GM19193 (cell line): ENCODE results near the gene LST1.

Experiments
- POLR2A ChIP-seq: IDR thresholded peaks from 4 replicates; pipeline ENCODE4 v1.6.1; 2011; ENCODE audit not compliant: insufficient read depth, insufficient read length; ENCODE audit errors: extremely low read depth

Gene LST1

DNA sequence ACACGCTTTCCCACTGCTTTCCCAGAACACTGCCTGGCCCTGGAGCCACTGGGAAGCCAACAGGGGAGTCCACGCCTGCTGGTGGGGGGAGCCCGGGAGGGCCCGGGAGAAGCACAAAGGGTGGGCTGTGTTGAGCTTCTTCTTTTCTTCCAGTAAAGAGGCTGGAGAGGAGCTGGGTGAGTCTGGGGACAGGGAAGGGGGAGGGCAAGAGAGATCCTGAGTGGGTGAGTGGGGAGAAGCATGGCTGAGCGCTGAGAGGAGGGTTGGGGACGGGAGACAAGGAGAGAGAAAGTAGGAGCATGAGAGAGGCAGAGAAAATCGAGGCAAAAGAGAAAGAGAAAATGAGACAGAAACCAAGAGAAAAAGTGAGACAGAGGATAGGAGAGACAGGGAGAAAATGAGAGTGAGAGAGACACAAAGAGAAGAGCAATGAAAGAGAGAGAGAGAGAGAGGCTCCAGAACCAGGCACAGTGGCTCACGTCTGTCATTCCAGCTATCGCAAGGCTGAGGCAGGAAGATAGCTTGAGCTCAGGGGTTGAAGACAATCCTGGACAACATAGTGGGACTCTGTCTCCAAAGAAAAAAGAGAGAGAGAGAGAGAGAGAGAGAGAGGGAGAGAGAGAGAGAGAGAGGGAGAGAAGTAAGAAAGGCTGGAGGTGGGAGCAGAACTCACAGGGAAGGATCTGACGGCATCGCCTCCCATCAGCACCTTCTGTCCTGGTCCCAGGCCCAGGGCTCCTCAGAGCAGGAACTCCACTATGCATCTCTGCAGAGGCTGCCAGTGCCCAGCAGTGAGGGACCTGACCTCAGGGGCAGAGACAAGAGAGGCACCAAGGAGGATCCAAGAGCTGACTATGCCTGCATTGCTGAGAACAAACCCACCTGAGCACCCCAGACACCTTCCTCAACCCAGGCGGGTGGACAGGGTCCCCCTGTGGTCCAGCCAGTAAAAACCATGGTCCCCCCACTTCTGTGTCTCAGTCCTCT is 2.0 kb downstream of the LST1 start:
- TF ChIP-seq POLR2A = no peak

DNA sequence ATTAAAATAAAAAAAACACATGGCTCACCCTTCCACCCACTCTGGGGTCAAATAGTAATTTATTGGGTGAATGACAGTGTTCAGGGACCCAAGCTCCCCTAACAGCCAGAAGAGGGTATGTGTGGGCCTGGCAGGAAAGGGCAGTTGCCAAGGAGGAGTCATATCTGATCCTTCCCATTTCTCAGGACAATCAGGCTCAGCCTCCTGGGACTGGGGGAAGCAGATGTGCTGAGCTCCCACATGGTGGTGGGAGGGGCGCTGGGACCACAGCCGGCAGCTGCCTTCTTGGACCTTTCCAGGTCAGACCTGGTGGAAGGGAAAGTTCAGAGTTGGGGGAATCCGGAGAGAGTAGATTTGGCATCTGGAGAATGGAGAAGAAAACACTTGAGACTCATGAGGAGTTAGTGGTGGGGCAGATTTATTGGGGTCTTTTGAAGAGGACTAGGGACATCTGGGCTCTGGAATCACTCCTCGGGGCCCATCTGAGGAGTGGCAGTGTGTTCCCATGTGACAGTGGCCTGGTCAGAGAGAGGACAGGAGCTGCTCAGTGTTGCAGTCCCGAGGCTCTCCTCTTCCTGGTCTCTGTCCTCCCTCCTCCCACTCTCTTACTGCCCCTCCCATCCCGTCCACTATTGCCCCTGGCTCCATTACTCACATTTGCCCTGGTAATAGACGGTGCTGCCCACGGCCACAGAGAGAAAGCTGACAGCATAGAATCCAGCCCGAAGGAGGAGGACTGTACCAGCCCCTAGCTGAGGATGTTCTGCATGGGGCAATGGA is 3.0 kb downstream of the LST1 start:
- no peak for TF ChIP-seq POLR2A

DNA sequence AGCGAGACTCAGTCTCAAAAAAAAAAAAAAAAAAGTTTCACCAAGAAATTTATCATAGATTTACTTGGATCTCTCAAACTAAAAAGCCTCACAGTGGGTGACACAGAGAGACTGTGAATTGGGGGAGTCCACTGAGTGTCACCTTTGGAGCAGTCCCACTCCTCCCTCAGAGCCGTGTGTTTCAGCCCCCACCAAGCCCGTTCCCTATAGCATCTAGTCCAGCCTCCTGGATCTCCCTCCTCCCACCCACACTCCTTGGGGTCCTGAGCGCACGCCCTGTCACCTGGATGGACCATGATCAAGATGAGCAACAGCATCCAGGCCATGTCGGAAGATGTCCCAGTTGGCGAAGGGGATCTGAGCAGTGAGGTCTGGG is 6.3 kb downstream of the LST1 start:
- no peak for TF ChIP-seq POLR2A

DNA sequence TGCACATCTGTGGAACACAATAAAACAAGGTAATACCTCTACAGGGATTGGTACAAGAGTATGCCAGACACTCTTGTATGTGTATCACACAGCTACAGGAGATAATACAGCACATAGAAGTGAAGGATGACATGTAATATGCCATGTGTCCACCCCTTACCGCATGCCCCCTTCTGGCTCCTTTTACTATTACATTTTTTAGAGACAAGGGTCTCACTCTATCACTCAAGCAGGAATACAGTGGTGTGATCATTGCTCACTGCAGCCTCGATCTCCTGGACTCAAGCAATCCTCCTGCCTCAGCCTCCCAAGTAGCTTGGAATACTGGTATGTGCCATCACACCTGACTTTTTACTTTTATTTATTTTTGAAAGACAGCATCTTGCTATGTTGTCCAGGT is 10.9 kb downstream of the LST1 start:
- TF ChIP-seq POLR2A = no peak

DNA sequence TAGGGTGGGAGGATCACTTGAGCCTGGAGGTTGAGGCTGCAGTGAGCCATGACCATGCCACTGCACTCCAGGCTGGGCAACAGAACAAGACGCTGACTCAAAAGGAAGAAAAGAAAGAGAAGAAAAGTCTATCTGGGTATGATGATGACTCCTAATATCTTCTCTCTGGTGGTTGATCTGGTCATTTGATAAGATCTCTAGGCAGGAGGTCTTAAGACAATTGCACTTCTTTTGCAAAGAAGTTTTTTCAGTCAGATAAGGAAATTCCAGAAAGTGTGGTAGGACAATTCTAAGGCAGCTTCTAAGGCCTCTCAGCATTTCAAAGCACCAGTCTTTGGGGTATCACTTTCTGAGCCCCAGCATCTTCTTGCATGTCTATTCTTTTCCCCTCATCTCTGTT is 21.2 kb downstream of the LST1 start:
- no peak for TF ChIP-seq POLR2A

GRCh38 chr6:31609519-31610406 is 23.7 kb downstream of the LST1 start:
- no peak for TF ChIP-seq POLR2A

DNA sequence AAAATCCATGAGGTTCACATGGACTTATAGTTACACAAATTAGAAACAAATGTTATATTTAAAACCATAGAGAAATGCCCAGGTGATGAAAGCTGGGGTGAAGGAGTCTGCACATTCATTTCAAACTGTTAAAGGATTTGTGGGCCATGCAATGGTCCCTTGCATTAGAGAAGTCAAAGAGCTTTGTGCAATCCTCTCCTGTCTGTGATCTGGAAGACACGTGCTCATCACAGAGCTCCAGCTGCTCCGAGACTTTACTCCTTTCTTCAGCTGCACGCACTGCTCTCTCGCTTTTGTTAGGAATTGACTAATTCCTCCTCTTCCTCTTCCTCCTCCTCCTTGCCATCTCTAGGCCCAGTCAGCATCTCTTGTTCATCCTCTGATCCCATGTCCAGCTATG is 24.9 kb downstream of the LST1 start:
- no peak for TF ChIP-seq POLR2A

GRCh38 chr6:31614075-31614619 is 28.1 kb downstream of the LST1 start:
- TF ChIP-seq POLR2A = no peak

DNA sequence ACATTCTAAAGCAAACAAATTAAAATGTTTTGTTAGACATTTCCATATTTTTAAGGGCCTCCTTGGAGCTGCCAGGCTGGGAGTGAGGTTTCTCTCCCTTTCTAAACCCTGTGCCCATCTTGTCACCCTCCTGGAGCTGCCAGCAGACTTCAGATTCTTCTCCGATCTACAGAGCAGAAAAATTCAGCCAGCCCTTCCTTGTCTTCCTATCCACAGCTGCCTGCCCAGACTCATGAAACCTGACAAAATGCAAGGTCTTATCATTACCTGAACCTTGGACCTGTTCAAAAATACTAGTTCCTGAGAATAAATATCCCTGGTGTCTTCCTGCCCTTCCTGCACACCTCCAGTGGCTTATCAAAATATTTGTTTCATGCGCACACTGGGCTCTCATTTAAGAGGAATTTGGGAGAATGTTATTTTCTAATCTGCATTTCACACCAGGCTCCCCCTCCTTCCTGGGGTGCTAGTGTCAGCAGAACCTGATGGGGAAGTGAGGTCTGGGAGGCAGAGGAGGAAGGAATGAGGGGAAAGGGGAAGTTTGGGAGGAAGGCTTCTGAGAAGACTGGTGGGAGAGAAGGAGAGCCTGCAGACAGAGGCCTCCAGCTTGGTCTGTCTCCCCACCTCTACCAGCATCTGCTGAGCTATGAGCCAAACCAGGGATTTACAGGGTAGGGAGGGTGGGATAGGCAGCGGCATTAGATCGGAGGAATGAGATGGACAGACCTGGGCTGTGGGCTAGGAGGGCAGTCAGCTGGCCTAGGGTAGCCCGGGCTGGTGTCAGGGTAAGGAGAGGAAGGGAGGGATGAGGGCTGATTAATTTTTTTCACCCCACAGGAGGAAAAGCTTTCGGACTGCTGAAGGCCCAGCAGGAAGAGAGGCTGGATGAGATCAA is 28.9 kb downstream of the LST1 start, which contains the start of gene AIF1:
Gene AIF1, plus strand, starts transcription at position 551 of the 895 bp plus-strand sequence. Its CDS starts 96 bp downstream, at position 647.
- no peak for TF ChIP-seq POLR2A

DNA sequence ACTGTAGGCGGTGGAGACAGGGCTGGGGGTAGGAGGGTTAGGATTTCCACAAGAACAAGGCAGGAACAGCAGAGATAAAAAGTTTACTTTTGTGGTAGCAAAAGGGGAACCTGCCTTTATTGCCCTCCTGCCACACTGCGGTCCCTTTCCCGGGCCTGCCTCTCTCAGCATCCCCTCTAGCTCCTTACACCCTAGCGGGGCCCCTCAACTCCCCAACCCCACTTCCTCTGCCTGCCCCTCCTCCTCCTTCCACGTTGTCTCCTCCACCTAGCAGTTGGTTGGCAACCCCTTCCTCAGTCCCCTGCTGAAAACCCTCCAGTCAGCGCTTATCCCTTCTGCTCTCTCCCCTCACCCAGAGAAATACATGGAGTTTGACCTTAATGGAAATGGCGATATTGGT is 29.7 kb downstream of the LST1 start:
- TF ChIP-seq POLR2A = no peak

DNA sequence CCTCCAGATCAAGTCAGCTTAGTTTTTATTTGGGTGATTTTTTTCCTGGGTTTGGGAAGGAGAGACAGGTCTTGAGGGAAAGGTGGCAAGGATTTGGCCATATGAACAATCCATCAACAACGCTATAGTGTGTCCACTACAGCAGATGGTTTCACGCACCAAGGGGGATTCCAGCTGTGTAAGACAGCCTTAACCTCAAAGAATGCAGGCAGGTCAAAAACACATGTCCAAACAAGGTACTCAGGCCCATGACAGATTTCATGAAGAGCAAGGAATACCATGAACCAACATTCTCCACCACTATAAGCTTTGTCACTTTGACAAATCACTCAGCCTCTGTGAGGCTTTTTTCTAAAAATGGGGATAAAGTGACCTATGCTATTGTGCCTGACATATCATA is 30.9 kb downstream of the LST1 start:
- no peak for TF ChIP-seq POLR2A

GRCh38 chr6:31619805-31620585 is 33.9 kb downstream of the LST1 start:
- peak; percentile 89 for TF ChIP-seq POLR2A

- TF ChIP-seq POLR2A = peak; percentile 27
Measured at GRCh38 chr6:31620586-31621319, 34.7 kb downstream of the LST1 start, which contains the start of gene PRRC2A. Gene PRRC2A (plus strand): TSS chr6:31620715. CDS start chr6:31622790, 2,075 bp downstream.
